GM12891 (cell line): Measurements from ENCODE around the gene CTDSP2.
"Not testable (repeated sequence)": the region's sequence is repeated elsewhere in the genome, so short reads cannot be mapped to it uniquely, and the experiment has no call there.

Experiments
- DNase-seq: peaks from one replicate; pipeline ENCODE4 v3.0.0; 2011; ENCODE audit warnings: low spot score; ENCODE audit not compliant: insufficient read length
- FAIRE-seq: peaks from 2 replicates; lab custom pipeline; 2011; peaks lifted over from hg19 to GRCh38; lab: Jason Lieb, UNC
- PAX5 ChIP-seq: IDR thresholded peaks from 2 replicates; pipeline ENCODE4 v1.6.1; 2011; ENCODE audit warnings: low read length, moderate library complexity, mild to moderate bottlenecking; ENCODE audit not compliant: insufficient read depth, severe bottlenecking
- POLR2A ChIP-seq: IDR thresholded peaks from 2 replicates; pipeline ENCODE4 v1.6.1; 2011; ENCODE audit warnings: low read depth, low read length, control low read depth
- POLR2AphosphoS5 ChIP-seq: IDR thresholded peaks from 2 replicates; pipeline ENCODE4 v1.6.1; 2011; ENCODE audit warnings: low read depth, low read length, control low read depth
- POU2F2 ChIP-seq: IDR thresholded peaks from 2 replicates; pipeline ENCODE4 v1.6.1; 2011; ENCODE audit warnings: low read depth, mild to moderate bottlenecking, control low read depth, low read length, moderate library complexity
- SPI1 ChIP-seq: IDR thresholded peaks from 2 replicates; pipeline ENCODE4 v1.6.1; 2011; ENCODE audit warnings: low read depth, low read length, control low read depth
- TAF1 ChIP-seq: IDR thresholded peaks from 2 replicates; pipeline ENCODE4 v1.6.1; 2011; ENCODE audit warnings: low read depth, low read length, control low read depth

Gene CTDSP2

DNA sequence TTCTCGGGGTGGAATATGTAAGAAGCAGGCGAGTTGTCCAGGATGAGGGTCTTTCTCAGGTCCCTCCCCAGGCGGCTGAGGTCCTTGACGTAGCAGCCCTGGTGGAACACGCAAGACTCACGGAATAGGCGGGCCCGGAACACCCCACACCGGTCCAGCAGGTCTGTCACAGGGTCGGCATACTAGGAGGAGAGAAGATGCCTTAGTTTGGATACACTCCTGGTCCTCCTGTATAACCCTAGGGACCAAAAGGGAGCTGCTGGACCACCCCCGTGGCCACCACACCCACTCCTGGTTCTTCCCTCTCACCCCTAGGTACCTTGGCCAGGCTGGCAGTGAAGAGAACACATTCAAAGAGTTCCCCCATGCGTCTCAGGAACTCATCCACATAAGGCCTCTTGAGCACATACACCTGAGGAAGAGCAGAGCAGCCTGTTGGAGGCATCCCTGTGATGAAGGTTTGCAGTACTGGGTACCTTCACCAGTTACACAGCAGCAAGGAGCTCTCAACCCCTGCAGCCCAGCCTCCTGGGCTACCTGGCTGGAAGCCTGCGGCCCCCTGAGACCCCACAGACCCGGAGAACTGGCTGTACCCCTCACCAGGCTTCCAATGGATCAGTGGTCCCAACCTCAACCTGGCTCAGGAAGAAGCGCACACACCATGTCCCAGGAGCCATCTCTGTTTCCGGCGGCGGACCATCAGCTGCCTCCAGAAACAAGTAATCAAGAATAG is 22.5 kb downstream of the CTDSP2 start:
- DNase-seq (no peak), FAIRE-seq (no peak)
- no peak for TF ChIP-seq POLR2A
- no peak for TF ChIP-seq PAX5
- no peak for TF ChIP-seq TAF1
- no peak for TF ChIP-seq POLR2AphosphoS5
- TF ChIP-seq POU2F2 = no peak
- TF ChIP-seq SPI1 = no peak

DNA sequence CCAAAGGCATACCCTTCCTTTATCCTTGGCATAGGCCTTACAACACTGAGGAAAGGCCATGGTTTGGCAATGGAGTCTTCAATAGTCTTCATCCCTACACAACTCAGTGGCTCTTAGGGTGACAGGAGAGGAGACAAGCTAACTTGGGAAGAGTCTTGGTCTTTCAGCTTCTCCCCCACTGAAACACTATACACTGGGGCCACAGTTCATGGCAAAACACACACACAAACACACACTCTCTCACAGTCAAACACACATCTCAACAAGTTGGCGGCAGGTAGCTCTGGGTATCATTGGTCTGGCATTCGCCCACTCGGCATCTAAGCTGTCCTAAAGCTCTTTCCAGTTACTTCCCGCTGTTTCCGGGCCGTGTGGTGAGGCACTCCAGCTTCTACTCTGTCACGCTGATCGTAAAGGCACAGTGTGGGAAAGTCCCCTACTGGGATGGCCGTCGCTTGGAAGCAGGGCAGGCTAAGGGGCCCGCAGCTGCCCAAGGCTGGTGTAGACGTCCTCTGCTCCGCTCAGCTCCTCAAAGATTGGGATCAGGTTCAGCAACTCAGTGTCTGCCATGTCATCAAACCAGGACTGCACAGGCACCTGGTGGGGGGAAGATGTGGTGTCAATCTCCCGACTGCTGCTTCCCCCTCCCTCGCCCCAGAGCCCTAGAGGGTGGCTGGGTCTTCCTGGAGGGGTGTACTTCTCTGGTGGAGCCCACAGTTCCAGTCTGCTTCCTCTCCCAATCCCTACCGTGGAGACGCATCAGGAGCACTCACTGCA is 23.2 kb downstream of the CTDSP2 start:
- DNase-seq = no peak
- no peak for TF ChIP-seq POU2F2
- TF ChIP-seq POLR2AphosphoS5 = no peak
- TF ChIP-seq PAX5 = no peak
- no peak for TF ChIP-seq TAF1
- TF ChIP-seq SPI1 = no peak
- no peak for TF ChIP-seq POLR2A
- no peak for FAIRE-seq

DNA sequence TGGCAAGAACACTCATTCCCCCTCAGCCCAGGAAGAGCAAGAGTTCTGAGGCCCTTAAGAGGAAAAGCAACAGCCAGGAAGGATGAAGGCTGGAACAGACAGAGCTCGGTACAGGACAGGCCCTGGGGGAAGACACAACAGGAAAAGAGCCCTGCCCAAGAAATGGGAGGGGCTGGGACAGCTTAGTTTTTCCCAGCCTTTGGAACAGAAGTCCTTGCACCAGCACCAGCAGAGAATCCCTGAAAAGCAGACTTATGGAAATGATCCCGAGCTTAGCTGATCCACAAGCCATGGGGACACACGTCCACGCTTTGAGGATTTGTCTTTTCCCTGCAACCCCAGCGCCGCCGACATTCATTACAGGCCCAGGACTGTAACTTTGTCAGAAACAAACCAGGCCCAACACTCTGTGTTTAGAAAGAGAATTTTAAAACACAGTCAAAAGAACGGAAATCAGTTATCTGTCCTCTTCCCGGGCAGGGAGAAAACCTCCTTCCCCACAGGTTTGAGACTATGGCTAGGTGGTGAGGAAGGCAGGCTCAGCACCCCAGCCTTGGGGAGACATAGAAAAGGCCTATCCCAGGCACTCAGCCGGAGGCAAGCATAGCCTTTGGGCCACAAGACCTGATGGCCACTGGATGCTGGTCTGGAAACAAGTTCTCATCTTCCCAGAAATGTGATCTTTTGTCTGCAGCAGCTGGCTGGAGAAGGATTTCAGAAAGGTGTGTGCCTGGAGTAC is 24.0 kb downstream of the CTDSP2 start:
- TF ChIP-seq POLR2A (no peak), SPI1 (no peak)
- FAIRE-seq (no peak), DNase-seq (no peak)

DNA sequence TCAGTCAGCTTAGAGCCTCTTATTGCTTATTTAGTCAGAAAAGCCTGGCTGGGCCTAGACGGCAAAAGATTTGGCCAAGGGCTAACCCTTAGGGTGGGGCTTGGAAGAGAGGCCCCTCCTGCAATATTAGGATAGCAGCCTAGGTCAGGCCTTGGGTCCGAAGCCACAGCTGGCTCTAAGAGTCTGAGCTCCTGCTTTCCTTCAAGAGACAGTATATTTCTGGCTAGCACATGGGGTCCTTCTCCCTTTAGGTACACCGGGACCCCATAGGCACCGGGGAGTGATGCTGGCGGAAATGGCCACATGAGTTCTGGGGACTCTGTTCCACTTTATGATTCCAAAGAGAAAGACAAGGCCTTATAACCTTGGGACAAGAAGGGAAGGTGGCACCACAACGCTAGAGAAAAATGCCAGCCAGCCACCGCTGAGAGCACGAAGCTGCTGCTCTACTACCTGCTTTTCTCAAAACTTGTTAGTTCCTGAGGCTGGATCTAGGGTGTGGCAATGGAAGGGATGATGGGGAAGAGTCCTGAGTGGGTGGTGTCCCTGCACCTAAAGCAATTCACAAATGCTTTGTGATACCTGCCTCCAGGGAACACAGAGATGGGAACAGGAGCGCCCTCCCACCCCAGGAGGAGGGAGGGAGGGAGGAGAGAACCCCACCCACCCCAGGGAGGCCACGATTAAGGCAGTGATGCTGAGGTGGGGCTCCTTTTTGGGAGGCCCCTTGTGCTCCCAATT is 24.9 kb downstream of the CTDSP2 start:
- TF ChIP-seq PAX5 (no peak), POLR2A (no peak)
- DNase-seq = no peak
- peak; percentile 43 for FAIRE-seq

DNA sequence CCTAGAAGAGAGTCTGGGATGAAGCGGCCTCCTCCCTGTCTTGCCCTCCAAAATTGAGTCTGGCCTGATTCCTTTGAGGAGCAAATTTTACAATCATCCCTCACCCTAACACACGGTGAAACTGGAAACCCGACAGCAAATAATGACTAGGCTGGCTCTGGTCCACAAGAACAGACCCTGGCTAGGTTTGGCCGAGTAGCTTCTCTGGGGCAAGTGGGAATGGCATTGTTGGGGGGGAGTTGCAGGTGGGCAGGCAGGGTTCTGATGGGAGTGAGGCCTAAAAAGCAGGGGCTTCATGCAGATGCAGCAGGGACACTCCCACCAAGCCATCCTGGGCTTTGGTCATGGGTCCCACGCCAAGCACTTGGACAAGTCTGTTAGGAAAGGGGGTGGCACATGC is 25.5 kb downstream of the CTDSP2 start:
- not testable (repeated sequence) for FAIRE-seq, DNase-seq

DNA sequence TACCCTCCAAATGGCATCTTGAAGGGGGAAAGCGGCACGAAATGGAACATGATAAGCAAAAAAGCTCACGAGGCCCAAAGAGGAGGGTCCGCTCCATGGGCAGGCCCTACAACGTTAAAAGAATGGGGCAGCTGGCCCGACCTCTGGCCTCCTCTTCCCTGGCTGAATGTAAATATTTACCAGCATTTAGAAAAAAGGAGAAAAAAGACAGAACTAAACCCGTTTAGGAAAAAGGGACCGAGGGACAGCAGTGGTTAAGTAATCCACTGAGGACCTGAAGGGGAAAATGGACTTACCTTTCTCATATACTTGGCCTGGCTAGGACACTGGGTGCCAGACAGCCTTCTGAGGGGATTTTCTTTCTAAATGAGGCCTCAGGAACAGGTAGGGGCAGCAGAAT is 26.4 kb downstream of the CTDSP2 start:
- FAIRE-seq, DNase-seq: not testable (repeated sequence)

DNA sequence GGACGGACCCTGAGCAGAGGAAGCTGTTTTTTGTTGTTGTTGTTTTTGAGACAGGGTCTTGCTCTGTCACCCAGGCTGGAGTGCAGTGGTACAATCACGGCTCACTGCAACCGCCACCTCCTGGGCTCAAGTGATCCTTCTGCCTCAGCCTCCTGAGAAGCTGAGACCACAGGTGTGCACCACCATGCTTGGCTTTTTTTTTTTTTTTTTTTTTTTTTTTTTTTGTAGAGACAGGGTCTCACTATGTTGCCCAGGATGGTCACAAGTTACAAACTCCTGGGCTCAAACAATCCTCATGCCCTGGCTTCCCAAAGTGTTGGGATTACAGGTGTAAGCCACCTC is 28.6 kb downstream of the CTDSP2 start:
- DNase-seq, FAIRE-seq: not testable (repeated sequence)

DNA sequence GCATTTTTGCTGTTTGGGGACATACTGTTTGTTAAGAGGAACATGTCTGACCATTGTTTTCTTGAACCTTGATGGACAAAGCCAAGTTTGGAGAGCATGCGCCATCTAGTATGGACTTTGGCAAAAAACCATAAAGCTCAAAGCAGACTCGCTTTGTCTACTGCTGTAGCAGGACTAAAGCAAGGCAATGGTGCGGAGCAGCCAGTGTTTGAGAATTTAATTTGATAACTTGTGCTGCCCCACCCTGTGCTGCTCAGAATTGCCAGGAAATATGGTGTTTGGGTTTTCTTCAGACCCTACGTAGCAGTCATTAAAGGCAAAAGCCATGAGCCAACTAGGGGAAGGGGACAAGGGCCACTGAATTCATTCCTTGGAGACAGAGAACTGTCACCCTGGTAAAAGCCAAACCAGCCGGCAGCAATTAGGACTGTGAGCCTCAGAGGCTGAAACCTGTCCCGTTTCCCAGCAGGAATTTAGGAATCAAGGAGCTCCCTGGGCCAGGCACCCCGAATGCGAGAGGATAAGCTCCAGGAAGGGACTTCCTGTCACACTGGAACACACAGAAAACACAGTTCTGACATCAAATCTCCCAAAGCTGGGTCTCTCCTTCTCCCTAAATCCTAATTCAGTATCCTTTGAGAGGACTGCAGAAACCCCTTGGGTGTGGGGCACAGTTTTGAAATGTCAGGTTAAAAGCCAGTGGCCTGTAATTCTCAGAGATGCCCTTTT is 29.1 kb downstream of the CTDSP2 start:
- DNase-seq (no peak), FAIRE-seq (no peak)
- no peak for TF ChIP-seq TAF1
- no peak for TF ChIP-seq POLR2A
- TF ChIP-seq SPI1 = no peak
- TF ChIP-seq POLR2AphosphoS5 = no peak
- TF ChIP-seq PAX5 = no peak
- TF ChIP-seq POU2F2 = no peak

DNA sequence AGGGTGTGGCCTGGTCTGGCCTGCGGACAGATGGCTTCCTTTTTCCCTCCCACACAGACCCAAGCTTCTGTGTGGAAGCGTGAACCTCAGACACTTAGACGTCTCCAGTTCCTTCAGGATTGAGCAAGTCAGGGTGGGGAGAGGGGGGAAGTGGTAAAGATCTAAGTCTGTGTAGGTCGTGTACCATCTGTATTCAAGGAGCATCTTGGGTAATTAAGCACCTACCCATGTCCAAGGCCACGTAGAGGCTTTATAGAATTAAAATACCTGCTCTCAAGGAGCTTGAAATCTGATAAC is 29.7 kb downstream of the CTDSP2 start:
- FAIRE-seq (no peak), DNase-seq (no peak)
- no peak for TF ChIP-seq SPI1
- TF ChIP-seq PAX5 = no peak

DNA sequence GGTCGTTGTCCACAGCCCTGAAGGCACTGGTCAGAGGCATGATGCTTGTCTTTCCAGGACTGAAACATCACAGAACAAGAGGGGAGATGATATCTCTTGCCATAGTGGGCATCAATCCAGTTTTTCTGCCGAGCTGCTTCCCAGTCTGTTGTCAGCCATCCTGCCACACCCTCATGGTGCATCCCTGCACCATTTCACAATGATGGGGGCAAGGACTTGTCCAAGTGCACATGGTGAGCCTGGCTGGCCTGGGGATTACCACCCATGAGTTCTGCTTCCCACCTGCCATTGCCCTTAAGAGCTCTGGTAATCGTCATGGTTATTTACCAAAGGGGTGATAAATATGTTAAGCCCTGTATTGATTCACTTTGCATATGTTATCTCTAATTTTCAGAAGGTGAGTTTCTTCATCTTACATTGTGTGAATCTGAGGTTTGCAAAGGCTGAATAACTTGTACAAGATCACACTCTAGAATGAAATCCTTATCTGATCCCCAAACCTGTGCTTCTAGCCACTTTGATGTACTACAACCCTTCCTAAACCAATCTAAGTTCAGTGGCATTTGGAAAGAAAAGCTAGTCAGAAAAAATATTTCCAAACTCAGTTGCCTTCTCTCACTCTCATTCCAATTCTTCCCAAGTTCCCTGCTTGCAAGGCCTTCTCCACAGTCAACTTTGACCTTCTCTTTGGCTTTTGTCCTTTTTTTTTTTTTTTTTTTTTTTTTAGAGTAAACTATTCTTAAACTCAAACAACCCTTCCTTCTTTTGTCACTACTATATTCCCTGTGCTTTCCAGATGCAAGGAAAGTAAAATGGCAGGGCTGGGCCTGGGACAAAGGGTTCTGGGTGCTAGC is 30.3 kb downstream of the CTDSP2 start:
- no peak for TF ChIP-seq SPI1
- TF ChIP-seq PAX5 = no peak
- no peak for TF ChIP-seq POU2F2
- TF ChIP-seq POLR2AphosphoS5 = no peak
- no peak for TF ChIP-seq POLR2A
- no peak for TF ChIP-seq TAF1
- no peak for FAIRE-seq
- no peak for DNase-seq
